MG63 (cell line): ENCODE results near the gene EIF4E1B. TPM values are rescaled to one million over a fixed set of nuclear protein-coding genes. Genes with fewer than 3 reads are reported as not detected.

Experiments used
- DNase-seq: peaks from one replicate; pipeline ENCODE4 v3.0.0-alpha.2; 2020
- H3K27me3 ChIP-seq: fragments of 250-450 bp; sonication (Bioruptor Pico); 2 replicates; pipeline ENCODE4 v1.5.1; 2020; ENCODE audit warnings: mild to moderate bottlenecking, moderate library complexity
- H3K36me3 ChIP-seq: fragments of 250-450 bp; sonication (Bioruptor Pico); 2 replicates; pipeline ENCODE4 v1.5.1; 2020; ENCODE audit warnings: mild to moderate bottlenecking, moderate library complexity
- H3K4me3 ChIP-seq: fragments of 250-450 bp; sonication (Bioruptor Pico); 2 replicates; pipeline ENCODE4 v1.5.1; 2020; ENCODE audit warnings: mild to moderate bottlenecking, moderate library complexity
- H3K9me3 ChIP-seq: fragments of 250-450 bp; sonication (Bioruptor Pico); 2 replicates; pipeline ENCODE4 v1.5.1; 2020; ENCODE audit warnings: mild to moderate bottlenecking, moderate library complexity
- total RNA-seq: library from RNA; depleted of rRNA; stranded (reverse); fragments of >200 nt; shearing (Covaris generic); gene quantifications from 2 replicates; pipeline ENCODE4 v1.2.3, GENCODE V29; 2014; ENCODE audit warnings: low replicate concordance

The EIF4E1B gene
- total RNA-seq, 1 experiment from 2014 or later, result not detected

GRCh38 chr5:176631383-176632200 is 1.1 kb downstream of the EIF4E1B start:
- no peak for DNase-seq
- Histone ChIP-seq H3K9me3 (no peaks in the 10 kb centered on the region), H3K27me3 (peaks cover 12% of the 10 kb centered on the region), H3K4me3 (no peak overlapping the region), H3K36me3 (no peaks in the 10 kb centered on the region)

GRCh38 chr5:176632745-176633144 is 2.3 kb downstream of the EIF4E1B start:
- Histone ChIP-seq H3K36me3 (no peaks in the 10 kb centered on the region), H3K9me3 (no peaks in the 10 kb centered on the region), H3K4me3 (no peak overlapping the region), H3K27me3 (peaks cover 12% of the 10 kb centered on the region)
- no peak for DNase-seq

- H3K27me3 ChIP-seq, result peaks cover 12% of the 10 kb centered on the region
- DNase-seq, result no peak
- H3K4me3 ChIP-seq, result no peak overlapping the region
- H3K9me3 ChIP-seq, result no peaks in the 10 kb centered on the region
- H3K36me3 ChIP-seq, result no peaks in the 10 kb centered on the region
Measured at GRCh38 chr5:176633598-176633997, 3.1 kb downstream of the EIF4E1B start.

GRCh38 chr5:176636426-176636825 is 6.0 kb downstream of the EIF4E1B start:
- H3K27me3 ChIP-seq, result no peaks in the 10 kb centered on the region
- H3K36me3 ChIP-seq, result no peaks in the 10 kb centered on the region
- DNase-seq, result no peak
- no peak overlapping the region for H3K4me3 ChIP-seq
- H3K9me3 ChIP-seq, result no peaks in the 10 kb centered on the region

GRCh38 chr5:176637556-176637955 is 7.1 kb downstream of the EIF4E1B start:
- no peaks in the 10 kb centered on the region for H3K9me3 ChIP-seq
- H3K36me3 ChIP-seq, result no peaks in the 10 kb centered on the region
- no peak overlapping the region for H3K4me3 ChIP-seq
- H3K27me3 ChIP-seq, result no peaks in the 10 kb centered on the region
- DNase-seq, result no peak

GRCh38 chr5:176638437-176638836 is 8.0 kb downstream of the EIF4E1B start:
- Histone ChIP-seq H3K36me3 (no peaks in the 10 kb centered on the region), H3K9me3 (no peaks in the 10 kb centered on the region), H3K27me3 (no peaks in the 10 kb centered on the region), H3K4me3 (no peak overlapping the region)
- DNase-seq, result no peak

- no peaks in the 10 kb centered on the region for H3K9me3 ChIP-seq
- H3K27me3 ChIP-seq, result no peaks in the 10 kb centered on the region
- H3K4me3 ChIP-seq, result no peak overlapping the region
- DNase-seq, result no peak
- no peaks in the 10 kb centered on the region for H3K36me3 ChIP-seq
Measured at GRCh38 chr5:176639208-176639607, 8.7 kb downstream of the EIF4E1B start.

- no peaks in the 10 kb centered on the region for H3K27me3 ChIP-seq
- H3K9me3 ChIP-seq, result no peaks in the 10 kb centered on the region
- no peaks in the 10 kb centered on the region for H3K36me3 ChIP-seq
- no peak overlapping the region for H3K4me3 ChIP-seq
- DNase-seq, result peak; percentile 98
Measured at GRCh38 chr5:176639981-176640380, 9.5 kb downstream of the EIF4E1B start.

- no peak for DNase-seq
- H3K4me3 ChIP-seq, result no peak overlapping the region
- no peaks in the 10 kb centered on the region for H3K27me3 ChIP-seq
- H3K9me3 ChIP-seq, result no peaks in the 10 kb centered on the region
- no peaks in the 10 kb centered on the region for H3K36me3 ChIP-seq
Measured at GRCh38 chr5:176640616-176641015, 10.1 kb downstream of the EIF4E1B start.

- DNase-seq, result peak; percentile 78
- no peaks in the 10 kb centered on the region for H3K27me3 ChIP-seq
- no peaks in the 10 kb centered on the region for H3K36me3 ChIP-seq
- no peaks in the 10 kb centered on the region for H3K9me3 ChIP-seq
- H3K4me3 ChIP-seq, result no peak overlapping the region
Measured at GRCh38 chr5:176642675-176643490, 12.4 kb downstream of the EIF4E1B start.

- Histone ChIP-seq H3K36me3 (no peaks in the 10 kb centered on the region), H3K27me3 (no peaks in the 10 kb centered on the region), H3K9me3 (no peaks in the 10 kb centered on the region), H3K4me3 (no peak overlapping the region)
- DNase-seq, result no peak
Measured at GRCh38 chr5:176643491-176644219, 13.2 kb downstream of the EIF4E1B start.

- Histone ChIP-seq H3K36me3 (no peaks in the 10 kb centered on the region), H3K4me3 (no peak overlapping the region), H3K27me3 (no peaks in the 10 kb centered on the region), H3K9me3 (no peaks in the 10 kb centered on the region)
- no peak for DNase-seq
Measured at GRCh38 chr5:176644294-176644693, 13.8 kb downstream of the EIF4E1B start.

- no peaks in the 10 kb centered on the region for H3K9me3 ChIP-seq
- no peak overlapping the region for H3K4me3 ChIP-seq
- DNase-seq, result no peak
- no peaks in the 10 kb centered on the region for H3K36me3 ChIP-seq
- H3K27me3 ChIP-seq, result no peaks in the 10 kb centered on the region
Measured at GRCh38 chr5:176644878-176645670, 14.6 kb downstream of the EIF4E1B start.

GRCh38 chr5:176646049-176646706 is 15.7 kb downstream of the EIF4E1B start:
- Histone ChIP-seq H3K9me3 (no peaks in the 10 kb centered on the region), H3K4me3 (no peak overlapping the region; the same call in 1 of the 2 replicates), H3K36me3 (no peaks in the 10 kb centered on the region), H3K27me3 (no peaks in the 10 kb centered on the region)
- DNase-seq, result no peak

- H3K9me3 ChIP-seq, result no peaks in the 10 kb centered on the region
- no peak for DNase-seq
- H3K36me3 ChIP-seq, result no peaks in the 10 kb centered on the region
- peak overlapping the region; percentile 69 for H3K4me3 ChIP-seq
- H3K27me3 ChIP-seq, result no peaks in the 10 kb centered on the region
Measured at GRCh38 chr5:176646707-176647029, 16.2 kb downstream of the EIF4E1B start.
